Pons (tissue), 1 donor: ENCODE measurements around the gene MBOAT1.

Experiments used
- DNase-seq: peaks from one replicate; pipeline ENCODE4 v3.0.0-alpha.2; 2016; ENCODE audit warnings: low spot score

The MBOAT1 gene

GRCh38 chr6:20098267-20098876 lies 113.9 kb downstream of the MBOAT1 start:
- DNase-seq, result no peak

GRCh38 chr6:20096536-20096935 lies 115.7 kb downstream of the MBOAT1 start:
- DNase-seq, result peak; percentile 99

- peak; percentile 67 for DNase-seq
Measured at GRCh38 chr6:20095436-20095835, 116.8 kb downstream of the MBOAT1 start.

- peak; percentile 83 for DNase-seq
Measured at GRCh38 chr6:20092071-20092566, 120.2 kb downstream of the MBOAT1 start.

DNA sequence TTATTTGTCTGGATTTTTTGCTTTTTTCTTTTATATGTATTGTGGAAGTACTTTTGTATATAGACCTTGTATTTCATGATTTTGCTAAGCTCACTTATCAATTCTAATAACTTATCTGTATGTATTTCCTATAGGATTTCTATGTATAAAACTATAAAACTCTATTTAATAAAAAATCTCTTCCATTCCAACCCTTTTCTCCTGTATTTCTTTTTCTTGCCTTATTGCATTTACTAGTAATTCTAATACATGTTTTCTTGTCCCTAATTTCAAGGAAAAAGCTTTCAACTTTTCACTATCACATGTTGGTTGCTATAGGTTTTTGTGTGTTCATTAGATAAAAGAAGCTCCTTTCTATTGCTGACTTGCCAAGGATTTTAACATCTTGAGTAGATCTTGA lies 125.3 kb downstream of the MBOAT1 start:
- no peak for DNase-seq

- DNase-seq, result no peak
Measured at GRCh38 chr6:20085817-20086216, 126.5 kb downstream of the MBOAT1 start.

DNA sequence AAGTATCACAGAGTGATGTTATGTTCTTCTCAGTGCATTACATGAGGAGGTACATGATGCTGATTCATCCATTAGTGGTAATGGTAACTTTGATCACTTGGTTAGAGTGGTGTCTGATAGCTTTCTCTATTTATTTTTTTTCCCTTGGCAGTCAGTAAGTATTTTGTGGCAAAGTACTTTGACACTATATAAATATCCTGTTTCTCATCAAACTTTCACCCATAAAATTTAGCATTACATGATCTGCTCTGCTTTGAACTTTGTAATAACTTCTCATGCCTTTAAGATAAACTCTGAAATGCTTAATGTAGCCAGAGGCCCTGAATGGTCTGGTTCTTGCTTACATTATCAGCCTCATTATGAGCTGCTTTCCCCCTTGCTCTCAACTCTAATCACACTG lies 127.9 kb downstream of the MBOAT1 start:
- no peak for DNase-seq

GRCh38 chr6:20071998-20072397 lies 140.3 kb downstream of the MBOAT1 start:
- no peak for DNase-seq

DNA sequence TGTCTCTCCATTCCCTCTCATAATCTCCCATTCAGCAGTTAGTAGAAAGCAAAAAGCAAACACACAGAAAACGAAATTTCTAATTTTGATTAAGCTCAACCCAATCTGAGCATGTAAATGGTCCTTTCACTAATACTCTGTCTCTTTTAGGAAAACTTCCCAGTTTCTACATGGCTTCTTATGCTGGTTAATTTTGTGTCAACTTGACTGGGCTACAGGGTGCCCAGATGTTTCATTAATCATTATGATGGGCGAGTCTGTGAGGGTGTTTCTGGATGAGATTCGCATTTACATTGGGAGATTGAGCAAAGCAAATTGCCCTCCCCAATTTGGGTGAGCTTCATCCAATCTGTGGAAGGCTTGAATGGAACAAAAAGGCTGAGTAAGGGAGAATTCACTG lies 142.2 kb downstream of the MBOAT1 start:
- DNase-seq, result no peak

DNA sequence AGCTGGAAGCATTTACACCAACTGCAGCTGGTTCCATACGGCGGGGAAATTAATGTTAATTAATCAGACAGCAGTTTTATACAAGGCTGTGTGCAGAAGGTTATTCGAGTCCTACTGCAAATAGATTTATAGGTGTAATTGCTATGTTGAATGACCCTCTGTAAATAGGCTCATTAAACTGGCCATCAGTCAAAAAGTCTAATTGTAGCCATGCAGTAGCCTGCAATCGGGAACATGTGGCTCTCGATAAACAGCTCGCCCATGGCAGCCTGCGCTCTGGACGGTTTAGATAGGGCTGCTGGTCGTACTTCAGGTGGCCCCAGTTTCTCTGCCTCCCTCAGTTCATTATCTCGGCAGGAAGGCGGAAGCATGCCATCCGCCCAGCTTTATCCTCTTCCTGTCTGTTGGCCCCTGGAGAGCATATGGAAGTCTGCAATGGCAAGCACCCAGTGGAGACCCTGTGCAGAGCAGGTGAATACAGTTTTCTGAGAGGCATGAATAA lies 143.2 kb downstream of the MBOAT1 start:
- DNase-seq, result no peak

DNA sequence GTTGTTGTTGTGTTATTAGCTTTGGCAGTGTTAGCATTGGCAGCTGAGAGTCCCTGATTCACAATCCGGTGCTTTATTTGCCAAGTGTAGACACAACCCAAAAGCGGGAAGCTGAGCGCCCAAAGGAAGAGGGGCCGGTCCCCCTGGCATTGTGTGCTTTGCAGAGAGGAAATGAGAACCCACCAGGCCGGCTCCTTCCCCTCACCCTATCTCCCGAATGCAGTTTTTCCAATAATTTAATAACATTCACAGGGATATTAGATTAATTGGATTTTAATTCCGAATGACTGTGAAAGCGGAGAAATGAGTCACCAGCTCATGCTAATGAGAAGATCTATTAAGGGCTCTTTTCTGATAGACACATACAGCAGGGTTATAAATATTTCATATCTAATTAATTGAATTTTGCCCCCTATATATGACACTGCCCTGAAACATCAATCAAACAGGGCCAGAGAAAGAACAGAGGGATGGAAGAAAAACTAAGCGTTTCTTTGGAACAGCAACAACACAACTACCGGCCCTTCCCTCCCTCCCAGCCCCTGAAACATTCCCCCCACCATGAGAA lies 143.8 kb downstream of the MBOAT1 start:
- no peak for DNase-seq

- DNase-seq, result no peak
Measured at GRCh38 chr6:20061952-20062351, 150.3 kb downstream of the MBOAT1 start.

DNA sequence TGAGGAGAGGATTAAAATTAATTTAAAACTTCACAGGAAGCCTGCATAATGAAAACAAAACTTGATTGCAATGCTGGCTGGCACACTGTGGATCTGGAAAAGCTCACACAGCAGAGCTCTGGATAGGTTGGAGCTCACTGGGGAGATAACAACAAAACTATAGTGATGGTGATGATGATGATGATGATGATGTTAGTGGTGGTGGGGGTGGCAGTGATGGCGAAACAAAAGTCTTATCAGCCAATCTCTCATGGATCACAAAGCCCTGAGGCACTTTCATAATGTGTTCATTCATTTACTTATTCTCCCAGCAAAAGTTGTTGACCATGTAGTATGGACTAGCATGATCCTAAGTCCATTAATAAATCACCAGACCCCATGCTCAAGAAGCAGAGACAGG lies 152.0 kb downstream of the MBOAT1 start:
- DNase-seq, result no peak

GRCh38 chr6:20058912-20059311 lies 153.4 kb downstream of the MBOAT1 start:
- DNase-seq, result no peak

DNA sequence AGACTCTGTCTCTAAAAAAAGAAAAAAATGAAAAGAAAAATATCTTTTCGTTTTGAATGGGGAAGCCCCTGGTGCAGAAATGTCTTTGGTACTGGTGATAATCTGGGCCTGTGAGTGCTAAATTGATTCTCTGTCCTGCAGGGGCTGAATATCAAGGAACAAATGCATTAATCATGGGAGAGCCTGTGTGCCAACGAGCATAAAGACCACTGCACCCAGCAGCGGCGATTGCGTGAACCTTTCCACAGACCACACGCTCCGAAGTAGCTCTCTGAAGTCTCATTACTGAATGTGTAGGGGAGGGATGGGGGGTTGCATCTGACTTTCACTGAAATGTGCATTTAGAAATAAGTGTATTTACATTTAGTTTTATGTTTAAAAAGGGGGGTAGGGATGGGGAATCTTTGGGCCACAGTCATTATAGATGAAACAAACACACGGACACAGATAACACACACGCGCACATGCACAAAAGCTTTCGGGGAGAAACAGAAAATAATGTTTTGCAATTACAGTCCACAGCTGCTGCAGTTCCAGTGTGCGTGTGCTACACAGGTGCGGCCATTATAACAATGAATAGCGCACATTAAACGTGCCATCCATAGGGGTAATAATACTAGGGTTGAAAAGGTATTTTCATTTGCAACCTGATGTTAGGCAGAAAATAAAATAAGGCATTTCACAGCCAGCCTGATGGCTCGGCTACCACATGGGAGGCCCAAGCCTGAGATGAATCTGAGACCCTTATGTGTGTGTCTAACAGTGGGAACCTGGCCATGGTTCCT lies 154.0 kb downstream of the MBOAT1 start:
- no peak for DNase-seq

DNA sequence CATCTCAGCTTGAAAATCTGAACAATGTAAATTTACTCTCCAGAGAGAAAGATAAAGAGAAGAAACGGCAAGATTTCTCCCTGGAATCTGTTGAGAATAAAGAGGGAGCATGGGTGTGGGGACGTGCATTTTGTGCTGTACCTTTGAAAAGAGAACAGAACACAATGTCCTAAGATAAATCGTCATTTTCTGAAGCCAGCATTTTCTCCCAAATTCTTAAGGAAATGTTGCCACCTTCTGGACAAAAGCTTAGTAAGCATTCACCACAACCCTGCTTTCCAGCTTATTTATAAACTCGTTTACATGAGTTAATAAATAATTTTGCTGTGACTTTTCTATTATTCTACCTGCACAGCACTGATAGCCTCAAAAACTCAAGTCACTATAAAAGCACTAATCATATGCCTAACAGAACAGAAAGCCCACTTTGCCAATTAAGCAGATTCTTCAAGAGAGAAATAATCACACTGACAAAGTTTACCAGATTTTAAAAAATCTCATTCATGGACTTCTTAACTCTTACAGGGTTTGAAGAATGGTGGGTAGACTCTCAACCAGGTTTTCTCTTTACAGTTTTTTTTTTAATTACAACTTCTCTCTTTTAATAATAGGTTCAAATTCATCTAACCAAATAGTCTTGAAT lies 155.8 kb downstream of the MBOAT1 start:
- peak; percentile 82 for DNase-seq

- no peak for DNase-seq
Measured at GRCh38 chr6:20055916-20056315, 156.4 kb downstream of the MBOAT1 start.
